GM10847 (cell line): ENCODE measurements around the gene KIF17.

ENCODE experiments used
- POLR2A ChIP-seq: IDR thresholded peaks from 2 replicates; pipeline ENCODE4 v1.6.1; 2011; ENCODE audit not compliant: insufficient read length; ENCODE audit errors: extremely low read depth

The KIF17 gene

DNA sequence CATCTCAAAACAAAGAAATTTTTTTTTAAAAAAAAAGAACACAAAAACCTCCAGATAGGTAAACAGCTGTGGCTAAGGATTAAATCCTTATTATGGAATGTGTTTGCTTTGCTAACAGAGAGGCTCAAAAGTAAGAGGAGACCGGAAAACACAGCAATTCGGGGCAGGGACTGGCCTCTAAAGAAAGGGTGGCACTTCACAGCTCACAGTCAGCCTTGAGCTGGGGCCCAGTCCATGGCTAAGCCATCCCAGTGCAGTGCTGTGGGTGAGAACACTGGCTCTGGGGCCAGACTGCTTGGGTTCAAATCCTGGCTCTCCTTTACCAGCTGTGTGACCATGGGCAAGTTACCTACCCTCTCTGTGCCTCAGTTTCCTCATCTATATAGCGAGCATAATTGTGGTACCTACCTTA is 28.2 kb downstream of the KIF17 start:
- no peak for TF ChIP-seq POLR2A

DNA sequence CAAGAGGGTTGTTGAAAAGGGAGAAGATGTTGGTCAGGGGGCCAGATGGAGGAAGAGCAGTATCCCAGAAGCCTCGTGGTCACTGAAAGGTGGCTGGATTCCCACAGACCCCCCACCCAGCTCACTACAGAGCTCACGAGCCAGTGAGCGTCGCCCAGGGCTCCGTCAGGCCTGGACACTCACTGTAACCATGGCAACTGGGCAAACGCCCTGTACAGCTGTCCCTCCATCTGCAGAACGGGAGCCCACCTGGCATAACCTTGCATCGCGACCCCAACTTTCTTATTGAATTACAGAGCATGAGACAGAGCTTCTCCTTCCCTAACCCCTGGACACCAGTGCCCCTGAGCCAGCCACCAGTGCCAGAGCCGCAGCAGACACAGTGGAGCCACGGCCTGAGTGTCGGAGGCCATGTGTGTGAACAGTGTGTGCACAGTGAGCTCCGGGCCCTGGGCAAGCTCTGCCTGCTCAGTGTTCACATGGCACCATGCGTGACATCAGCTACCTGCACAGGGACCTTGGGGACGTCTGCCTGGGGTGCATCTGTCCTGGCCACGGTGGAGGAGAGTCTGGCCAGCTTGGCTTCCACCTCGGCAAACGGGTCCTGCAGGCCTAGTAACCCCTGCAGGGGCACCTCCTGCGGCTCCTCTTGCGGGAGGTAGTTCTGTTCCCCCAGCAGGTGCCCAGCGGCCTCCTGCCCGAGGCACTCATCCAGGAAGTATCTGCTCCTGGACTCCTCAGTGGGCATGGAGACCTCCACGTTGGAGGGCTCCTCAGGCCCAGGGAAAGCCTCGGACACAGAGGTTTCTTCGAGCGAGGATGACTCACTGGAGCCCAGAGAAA is 30.7 kb downstream of the KIF17 start:
- TF ChIP-seq POLR2A, result no peak

DNA sequence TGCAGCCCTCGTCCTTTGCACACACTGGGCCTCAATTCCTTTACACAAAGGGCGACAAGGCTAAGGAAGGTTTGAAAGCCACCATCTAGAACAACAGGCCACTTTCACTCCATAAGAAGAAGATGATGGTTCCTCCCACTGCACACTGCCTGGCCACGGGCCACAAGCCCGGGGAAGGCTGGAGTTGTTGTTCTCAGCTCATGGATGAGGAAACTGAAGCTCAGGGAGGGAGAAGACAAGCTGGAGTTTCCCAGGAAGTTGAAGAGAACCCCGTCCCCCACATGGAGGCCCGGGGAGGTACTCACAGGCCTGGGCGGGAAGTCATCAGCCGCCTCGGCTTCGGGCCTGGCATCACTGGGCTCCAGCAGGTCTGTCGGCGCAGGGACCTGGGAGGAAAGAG is 32.1 kb downstream of the KIF17 start:
- TF ChIP-seq POLR2A, result no peak

DNA sequence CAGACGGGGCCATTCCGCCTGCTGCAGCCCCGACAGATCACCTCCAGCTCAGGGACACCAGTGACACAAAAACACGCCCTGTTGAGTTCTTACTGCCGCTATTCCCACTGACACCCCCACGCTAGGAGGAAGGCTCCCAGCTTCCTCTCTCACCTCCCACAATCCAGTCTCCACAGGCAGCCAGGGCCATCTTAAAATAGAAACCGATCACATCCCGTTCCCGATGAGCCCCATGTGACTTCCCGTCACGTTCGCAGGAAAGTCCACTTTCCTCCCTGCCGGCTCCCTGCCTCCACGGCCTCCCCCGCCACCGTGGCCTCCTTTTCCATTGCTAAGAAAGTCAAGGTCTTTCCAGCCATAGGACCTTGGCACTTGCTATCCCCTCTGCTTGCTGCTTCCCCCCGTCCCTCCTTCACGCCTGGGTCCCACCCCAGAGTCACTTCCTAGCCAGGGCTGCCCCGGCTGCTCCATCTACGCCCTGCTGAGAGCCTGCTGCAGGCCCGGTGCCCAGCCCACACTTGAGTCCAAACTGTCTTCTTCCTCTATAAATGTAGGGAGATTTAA is 32.6 kb downstream of the KIF17 start:
- no peak for TF ChIP-seq POLR2A

DNA sequence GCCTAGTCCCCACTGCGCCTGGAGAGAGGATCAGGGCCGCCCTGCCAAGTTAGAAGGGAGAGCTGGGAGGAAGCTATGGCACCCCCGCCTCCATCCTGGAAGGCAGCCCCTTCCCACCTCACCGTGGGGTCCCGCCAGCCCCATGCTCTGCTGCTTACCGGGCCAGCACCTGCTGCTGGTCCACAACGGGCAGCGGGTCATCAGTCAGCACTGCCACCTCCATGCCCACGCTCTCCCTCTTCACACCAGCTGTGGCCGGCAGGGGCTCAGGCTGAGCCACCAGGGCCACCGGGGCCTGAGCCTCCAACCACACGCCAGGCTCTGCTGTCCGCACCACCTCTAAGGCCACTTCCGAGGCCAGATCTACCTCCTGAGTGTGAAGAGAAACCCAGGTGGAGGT is 33.2 kb downstream of the KIF17 start:
- TF ChIP-seq POLR2A, result no peak

DNA sequence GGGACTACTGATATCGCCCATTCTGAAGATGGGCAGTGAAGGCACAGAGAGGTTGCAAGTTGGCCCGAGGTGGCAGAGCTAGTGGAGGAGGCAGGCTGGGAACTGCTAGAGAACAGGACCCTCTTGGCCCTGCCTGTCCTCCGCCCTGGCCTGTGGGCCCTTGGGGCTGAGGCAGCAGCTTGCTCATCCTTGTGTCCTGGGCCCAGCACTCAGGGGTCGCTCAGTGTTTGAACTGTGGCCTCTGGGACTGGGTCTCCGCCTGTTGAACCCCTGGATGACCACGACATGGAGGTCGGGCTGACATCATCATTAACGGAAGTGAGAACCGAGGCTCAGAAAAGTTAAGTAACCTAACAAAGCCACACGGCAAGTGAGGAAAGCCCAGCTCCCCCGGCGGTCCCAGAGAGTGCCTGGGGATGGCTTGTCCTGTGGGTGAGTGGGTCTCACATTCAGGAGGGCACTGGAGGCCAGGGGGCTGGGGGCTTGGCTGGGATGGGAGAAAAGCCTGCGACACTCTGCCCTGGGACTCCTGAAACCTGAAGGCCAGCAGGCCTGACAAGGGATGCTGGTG is 33.7 kb downstream of the KIF17 start:
- no peak for TF ChIP-seq POLR2A

DNA sequence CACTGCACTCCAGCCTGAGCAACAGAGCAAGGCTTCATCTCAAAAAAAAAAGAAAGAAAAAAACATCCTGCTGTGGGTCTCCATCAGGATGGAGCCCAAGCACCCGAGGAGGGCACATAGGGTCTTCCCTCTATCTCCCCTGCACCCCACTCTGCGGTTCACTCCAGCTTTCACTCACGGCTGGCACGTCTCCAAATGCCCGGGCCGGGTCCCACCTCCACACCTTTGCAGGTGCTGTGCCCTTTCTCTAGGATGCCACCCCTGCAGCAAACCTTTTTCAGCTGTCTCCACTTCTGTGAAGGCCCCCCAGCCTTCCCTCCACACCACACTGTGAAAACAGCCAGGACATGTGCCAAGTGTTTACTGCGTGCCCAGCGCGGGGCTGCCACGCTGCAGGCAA is 34.2 kb downstream of the KIF17 start:
- TF ChIP-seq POLR2A, result no peak

DNA sequence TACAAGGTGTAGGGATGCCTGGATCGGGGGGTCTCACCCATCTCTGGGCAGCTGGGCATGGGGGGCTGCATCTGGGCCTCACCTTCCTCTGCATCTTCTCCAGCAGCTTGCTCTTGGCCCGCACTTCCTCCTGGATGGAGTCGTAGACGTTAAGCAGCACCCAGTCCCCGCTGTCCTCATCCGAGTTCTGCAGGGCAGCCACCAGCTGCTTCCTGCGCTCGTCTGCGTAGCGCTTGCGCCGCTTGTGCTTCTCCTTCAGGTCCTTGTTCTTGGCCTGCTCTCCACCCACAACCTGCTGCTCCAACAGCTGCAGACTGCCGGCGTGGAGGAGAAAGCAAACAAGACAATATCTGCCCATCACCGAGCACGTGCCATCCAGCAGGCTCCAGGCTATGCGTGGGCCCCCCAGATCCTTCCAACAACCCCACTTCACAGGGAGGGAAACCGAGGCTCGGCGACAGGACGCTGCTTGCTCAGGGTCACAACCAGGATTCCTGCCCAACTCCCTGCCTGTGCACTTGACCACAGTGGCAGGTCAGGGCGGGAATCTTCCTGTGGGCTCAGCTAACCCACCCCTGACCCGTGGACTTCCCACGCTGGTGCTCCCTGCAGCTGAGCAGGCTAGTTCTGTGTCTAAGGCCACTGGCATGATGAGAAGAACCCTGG is 35.1 kb downstream of the KIF17 start:
- TF ChIP-seq POLR2A, result no peak

DNA sequence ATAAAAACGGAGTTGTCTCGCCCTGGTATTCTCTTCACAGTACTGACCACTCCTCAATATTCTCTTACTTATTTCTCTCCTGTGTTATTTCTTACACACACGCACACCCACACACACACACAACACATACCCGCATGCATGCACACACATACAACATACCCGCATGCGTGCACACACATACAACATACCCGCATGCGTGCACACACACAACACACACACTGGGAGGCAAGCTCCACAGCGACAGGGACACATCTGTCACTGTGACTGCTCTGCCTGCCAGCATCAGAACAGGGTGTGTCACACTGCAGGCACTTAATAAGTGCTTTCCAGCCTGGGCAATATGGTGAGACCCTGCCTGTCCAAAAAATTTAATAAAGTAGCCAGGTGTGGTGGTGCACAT is 35.8 kb downstream of the KIF17 start:
- no peak for TF ChIP-seq POLR2A

DNA sequence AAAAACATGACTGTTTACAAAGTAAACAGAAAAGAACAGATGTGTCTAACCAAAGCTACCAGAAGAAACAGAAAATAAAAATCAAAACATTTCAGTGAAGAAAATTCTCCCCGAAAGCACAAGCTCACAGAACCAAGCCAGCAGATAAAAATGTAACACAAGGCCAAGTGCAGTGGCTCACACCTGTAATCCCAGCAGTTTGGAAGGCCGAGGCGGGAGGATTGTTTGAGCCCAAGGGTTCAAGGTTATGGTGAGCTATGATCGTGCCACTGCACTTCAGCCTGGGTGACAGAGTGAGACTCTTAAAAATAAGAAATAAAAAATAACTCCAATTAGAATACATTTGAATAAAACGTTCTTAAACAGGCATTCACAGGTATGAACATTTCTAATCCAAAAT is 37.5 kb downstream of the KIF17 start:
- no peak for TF ChIP-seq POLR2A

DNA sequence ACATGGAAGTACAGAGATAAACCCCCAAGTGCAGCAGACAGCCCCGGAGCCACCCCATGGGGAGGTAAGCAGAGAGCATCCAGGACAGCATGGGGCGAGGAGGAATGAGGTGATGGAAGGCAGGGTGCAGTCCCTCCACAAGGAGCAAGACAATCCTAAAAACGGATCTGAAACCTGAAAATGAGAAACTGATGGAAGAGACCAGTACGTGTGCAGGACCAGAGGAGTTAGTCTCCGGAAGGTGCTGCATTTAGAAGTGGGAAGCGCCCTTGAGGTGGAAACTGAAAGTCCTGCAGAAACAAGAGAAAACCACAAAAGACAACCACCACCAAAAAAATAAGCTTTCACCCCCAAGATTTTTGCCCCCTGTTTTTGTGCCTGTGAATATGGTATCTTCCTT is 39.2 kb downstream of the KIF17 start:
- TF ChIP-seq POLR2A, result no peak

DNA sequence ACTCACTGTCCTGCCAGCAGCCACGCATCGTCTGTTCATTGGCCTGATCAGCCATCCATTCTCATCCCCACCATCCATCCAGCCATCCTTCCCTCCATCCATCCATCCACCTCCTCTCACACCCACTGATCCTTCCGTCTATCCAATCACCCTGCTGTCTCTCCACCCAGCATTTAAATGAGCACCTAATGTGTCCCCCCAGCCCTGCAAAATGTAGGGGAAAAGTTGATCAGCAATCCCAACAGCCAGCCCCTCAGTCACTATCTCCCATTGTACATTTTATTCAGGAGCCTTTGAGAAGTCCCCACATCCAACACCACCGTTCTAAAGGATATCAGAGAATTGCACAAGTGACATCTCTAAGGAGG is 45.6 kb downstream of the KIF17 start:
- TF ChIP-seq POLR2A, result no peak

DNA sequence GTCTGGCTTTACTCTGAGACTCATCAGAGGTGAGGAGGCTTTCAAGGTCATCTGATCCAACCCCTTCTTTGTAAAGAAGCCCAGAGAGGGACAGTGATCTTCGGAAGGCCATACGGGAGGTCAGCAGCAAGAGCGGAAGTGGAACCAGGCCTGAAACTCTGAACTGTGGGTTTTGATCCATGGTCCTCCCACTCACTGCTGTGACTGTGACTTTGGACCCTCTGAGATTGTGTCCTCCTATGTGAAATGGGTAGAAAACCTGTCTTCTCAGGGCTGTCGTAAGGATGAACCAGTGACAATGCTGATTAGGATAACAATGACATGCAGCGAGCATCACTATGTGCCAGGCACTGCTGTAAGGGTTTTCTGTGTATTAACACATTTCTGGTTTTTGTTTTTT is 46.9 kb downstream of the KIF17 start:
- TF ChIP-seq POLR2A, result no peak

DNA sequence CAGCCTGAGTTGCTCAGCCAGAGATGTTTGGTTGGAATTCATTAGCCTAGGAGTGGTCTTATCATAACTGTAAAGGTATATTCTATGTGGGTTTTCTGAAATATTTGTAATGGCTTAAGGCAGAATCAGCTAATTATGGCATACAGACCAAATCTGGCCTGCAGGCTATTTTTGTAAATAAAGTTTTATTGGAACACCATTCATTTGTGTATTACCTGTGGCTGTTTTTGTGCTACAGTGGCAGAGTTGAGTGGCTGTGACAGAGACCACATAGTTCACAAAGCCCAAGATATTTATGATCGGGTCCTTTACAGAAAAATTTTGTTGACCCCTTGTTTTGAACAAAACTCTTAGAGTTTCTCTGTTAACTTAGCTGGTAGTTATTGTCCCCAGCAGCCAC is 49.2 kb downstream of the KIF17 start:
- TF ChIP-seq POLR2A, result no peak

DNA sequence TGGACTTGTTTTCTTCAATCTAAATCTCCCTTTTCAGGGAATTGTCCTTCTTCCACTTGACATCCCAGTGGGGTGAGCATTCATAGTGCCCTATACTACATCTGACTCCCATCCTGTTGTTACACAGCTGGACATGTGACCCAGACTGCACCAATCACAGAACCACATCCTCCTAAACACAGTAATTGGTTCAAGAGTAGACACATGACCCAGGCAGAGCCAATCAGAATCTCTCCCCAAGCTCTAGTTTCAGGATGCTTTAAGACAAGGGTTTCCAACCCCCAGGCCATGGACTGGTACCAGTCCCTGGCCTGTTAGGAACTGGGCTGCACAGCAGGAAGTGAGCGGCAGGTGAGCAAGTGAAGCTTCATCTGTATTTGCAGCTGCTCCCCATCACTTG is 51.0 kb downstream of the KIF17 start:
- no peak for TF ChIP-seq POLR2A

DNA sequence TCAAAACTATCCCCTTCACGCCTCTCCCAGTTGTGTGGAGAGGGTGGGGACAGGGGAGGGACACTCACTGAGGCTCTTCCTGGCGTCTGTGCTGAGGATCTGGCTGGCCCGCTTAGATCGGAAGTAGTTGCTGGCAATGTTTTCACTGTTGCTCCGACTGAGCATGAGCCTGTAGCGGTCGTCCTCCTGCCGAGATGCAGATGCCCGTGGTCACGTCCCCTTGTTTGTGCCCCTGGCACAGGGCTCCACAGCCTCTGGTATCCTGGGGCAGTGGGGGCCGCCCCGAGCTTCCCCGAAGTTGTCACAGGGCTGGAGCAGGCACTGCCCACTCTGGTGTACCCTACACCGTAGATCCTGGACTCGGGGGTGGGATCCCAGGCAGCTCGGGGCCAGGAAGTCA is 51.7 kb downstream of the KIF17 start:
- no peak for TF ChIP-seq POLR2A
